ENCODE measurements around the gene PIK3C2G.

Gene PIK3C2G

GRCh38 chr12:18415227-18415626 lies 153.9 kb downstream of the PIK3C2G start:
- in situ Hi-C loops (cut with HindIII; ENCODE audit: low sequenced_read_pairs), result no loop called here

DNA sequence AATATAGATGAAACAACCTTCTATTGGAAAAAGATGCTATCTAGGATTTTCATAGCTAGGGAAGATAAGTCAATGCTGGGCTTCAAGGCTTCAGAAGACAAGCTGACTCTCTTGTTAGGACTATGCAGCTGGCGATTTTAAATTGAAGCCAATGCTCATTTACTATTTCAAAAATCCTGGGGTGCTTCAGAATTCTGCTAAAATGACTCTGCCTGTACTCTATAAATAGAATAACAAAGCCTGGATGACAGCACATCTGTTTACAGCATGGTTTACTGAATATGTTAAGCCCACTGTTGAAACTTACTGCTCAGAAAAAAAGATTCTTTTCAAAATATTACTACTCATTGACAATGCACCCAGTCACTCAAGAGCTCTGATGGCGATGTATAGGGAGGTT lies 155.1 kb downstream of the PIK3C2G start:
- in situ Hi-C loops (cut with HindIII; ENCODE audit: low sequenced_read_pairs), result no loop called here

DNA sequence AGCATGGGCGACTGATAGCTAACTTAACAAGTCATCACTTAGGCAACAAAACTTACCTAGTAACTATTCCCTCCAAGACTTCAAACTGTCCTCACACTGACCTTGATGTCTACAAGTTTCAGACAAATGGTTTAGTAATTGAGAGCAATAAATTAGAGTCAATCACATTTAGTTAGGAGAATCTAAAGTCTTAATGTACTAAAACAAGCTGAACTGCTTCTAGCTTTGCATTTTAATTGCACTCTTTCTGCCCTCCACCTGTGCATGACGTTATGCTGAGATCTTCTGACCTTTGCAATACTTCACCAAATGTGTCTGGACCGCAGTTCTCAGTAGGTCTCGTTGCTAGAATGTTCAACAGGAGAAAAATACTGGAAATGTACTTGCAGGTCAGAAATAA lies 158.0 kb downstream of the PIK3C2G start:
- in situ Hi-C loops (cut with HindIII; ENCODE audit: low sequenced_read_pairs), result no loop called here

DNA sequence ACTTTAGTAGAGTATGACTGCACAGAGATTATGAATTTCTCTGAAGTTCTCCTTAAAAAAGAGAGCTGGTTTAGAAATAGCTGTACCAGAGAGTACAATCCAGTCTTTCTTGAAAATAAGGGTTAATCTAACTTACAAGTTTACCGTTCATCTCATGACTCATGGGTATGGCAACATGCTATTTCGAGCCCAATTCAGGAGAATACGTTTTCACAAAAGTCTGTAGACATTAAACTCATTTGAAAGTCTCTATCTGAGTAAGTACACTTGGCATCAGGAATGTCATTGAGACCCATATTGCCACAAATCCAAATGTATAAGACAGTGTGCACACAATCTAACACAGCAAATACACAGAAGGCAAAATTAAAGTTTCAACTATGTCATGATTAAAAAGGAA lies 160.5 kb downstream of the PIK3C2G start:
- in situ Hi-C loops (cut with HindIII; ENCODE audit: low sequenced_read_pairs), result no loop called here

DNA sequence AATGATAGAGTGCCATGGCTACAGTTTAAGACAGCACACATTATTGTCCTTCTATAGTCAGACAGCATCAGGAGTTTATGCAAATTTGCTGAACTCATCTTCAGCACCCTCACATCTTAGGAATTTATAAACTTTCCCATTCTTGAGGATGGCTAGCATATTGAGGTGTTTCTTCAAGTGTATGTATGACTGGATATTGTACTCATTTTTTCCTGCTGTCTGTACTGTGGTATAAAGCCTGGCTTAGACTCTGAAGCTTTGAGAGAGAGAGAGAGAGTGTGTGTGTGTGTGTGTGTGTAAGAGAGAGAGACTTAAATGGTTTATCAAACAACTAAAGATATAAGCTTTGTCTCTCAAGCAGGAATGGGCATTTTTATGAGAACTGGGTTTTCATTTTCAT lies 161.6 kb downstream of the PIK3C2G start:
- in situ Hi-C loops (cut with HindIII; ENCODE audit: low sequenced_read_pairs), result no loop called here

GRCh38 chr12:18424857-18425256 lies 163.5 kb downstream of the PIK3C2G start:
- in situ Hi-C loops (cut with HindIII; ENCODE audit: low sequenced_read_pairs), result loop anchor here (5.0 kb wide), 1 partner anchor 57 kb away; no protein-coding TSS in a partner anchor

- in situ Hi-C loops (cut with HindIII; ENCODE audit: low sequenced_read_pairs), result loop anchor here (5.0 kb wide), 1 partner anchor 55 kb away; no protein-coding TSS in a partner anchor
Measured at GRCh38 chr12:18427520-18427919, 166.2 kb downstream of the PIK3C2G start.

- in situ Hi-C loops (cut with HindIII; ENCODE audit: low sequenced_read_pairs), result loop anchor here (5.0 kb wide), 1 partner anchor 54 kb away; no protein-coding TSS in a partner anchor
Measured at GRCh38 chr12:18428416-18428815, 167.1 kb downstream of the PIK3C2G start.

GRCh38 chr12:18429366-18429765 lies 168.0 kb downstream of the PIK3C2G start:
- in situ Hi-C loops (cut with HindIII; ENCODE audit: low sequenced_read_pairs), result loop anchor here (5.0 kb wide), 1 partner anchor 53 kb away; no protein-coding TSS in a partner anchor

GRCh38 chr12:18430425-18431048 lies 169.2 kb downstream of the PIK3C2G start:
- in situ Hi-C loops (cut with HindIII; ENCODE audit: low sequenced_read_pairs), result no loop called here

- in situ Hi-C loops (cut with HindIII; ENCODE audit: low sequenced_read_pairs), result no loop called here
Measured at GRCh38 chr12:18431771-18432170, 170.5 kb downstream of the PIK3C2G start.

- in situ Hi-C loops (cut with HindIII; ENCODE audit: low sequenced_read_pairs), result no loop called here
Measured at GRCh38 chr12:18432206-18432605, 170.9 kb downstream of the PIK3C2G start.

DNA sequence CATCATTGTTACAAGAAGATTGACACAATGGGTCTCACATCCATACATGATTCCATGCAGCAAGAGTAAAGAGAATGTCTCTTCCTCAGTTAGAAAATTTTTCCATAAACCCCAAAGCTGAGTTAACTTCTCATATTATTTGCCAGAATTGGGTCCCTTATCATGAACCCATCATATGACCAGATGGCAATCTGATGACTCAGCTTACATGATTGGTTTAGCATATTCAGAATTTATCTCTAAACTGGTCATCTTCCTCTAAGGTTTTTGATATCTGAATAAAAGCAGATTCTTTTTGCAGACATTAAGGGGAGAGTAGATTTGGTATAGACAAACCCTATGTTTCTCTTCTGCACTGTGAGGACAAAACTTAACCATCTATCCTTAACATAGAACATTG lies 174.9 kb downstream of the PIK3C2G start:
- in situ Hi-C loops (cut with HindIII; ENCODE audit: low sequenced_read_pairs), result no loop called here

GRCh38 chr12:18439541-18439940 lies 178.2 kb downstream of the PIK3C2G start:
- in situ Hi-C loops (cut with HindIII; ENCODE audit: low sequenced_read_pairs), result no loop called here

GRCh38 chr12:18443768-18444437 lies 182.6 kb downstream of the PIK3C2G start:
- in situ Hi-C loops (cut with HindIII; ENCODE audit: low sequenced_read_pairs), result no loop called here

GRCh38 chr12:18446061-18446644 lies 184.8 kb downstream of the PIK3C2G start:
- in situ Hi-C loops (cut with HindIII; ENCODE audit: low sequenced_read_pairs), result no loop called here

DNA sequence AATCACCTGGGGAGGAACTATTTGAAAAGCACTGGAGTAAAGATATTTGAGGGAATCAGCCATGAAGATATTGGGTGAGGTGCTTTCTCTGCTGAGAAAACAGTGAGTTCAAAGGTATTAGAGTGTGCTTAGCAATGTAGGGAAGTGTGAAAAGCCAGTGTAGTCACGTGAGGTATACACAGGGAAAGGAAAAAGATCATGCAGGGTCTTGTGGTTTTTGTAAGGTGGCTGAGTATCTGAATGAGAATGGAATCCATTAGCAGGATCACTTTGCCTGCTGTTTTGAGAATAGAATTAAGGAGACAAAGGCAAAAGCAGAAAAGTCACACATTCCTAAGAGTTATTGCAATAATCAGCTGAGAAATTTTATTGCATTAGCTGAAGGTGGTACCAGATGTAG lies 193.0 kb downstream of the PIK3C2G start:
- in situ Hi-C loops (cut with HindIII; ENCODE audit: low sequenced_read_pairs), result no loop called here

DNA sequence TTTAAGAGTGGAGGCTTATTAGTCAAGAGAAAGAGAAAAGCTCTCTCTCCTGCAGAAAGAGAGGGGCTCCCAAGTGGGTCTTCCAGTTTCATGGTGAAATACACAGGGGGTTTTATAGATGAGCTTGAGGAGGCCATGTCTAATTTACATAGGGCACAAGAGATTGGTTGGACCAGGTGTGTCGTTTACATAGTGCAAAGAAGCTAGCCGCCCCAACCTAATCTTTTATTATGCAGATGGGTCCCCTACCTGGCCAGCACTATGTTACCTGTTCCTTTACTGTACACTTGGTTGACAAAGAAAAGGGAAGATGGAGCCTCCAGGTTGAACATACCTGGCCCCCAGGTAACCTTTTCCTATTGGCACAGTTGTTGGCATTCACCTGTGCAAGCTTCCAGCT lies 195.0 kb downstream of the PIK3C2G start:
- in situ Hi-C loops (cut with HindIII; ENCODE audit: low sequenced_read_pairs), result no loop called here

- in situ Hi-C loops (cut with HindIII; ENCODE audit: low sequenced_read_pairs), result no loop called here
Measured at GRCh38 chr12:18457362-18457761, 196.0 kb downstream of the PIK3C2G start.

DNA sequence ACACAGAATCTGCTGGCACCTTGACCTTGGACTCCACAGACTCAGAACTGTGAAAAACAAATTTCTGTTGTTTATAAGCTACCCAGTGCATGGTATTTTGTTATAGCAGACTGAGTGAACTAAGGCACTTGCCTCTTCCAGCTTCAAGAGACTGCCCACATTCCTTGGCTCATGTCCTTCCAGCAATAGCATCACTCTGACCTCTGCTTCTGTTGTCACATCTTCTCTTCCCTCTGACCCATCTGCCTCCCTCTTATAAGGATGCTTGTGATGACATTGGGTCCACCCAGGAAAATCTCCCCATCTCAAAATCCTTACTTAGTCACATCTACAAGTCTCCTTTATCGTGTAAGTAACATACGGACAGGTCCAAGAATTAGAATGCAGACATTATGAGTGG lies 200.4 kb downstream of the PIK3C2G start:
- in situ Hi-C loops (cut with HindIII; ENCODE audit: low sequenced_read_pairs), result no loop called here

DNA sequence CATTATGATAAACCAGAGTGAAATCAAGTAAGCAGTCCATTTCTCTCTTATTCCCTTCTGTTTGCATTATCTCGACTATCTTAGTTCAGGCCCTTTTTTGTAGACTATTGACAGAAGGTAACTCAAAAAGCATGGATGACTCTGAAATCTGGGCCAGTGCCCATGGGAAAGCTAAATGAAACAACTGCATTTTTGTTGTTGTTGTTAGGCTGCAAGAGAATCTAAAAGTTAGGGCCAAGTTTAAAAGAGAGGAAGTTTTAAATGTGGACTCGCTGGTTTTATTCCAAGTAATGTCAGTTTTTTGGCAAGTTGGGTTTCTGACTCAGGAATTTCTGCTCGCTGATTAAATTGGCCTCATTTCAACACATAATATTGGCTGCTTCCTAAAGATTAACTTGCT lies 201.1 kb downstream of the PIK3C2G start:
- in situ Hi-C loops (cut with HindIII; ENCODE audit: low sequenced_read_pairs), result no loop called here

DNA sequence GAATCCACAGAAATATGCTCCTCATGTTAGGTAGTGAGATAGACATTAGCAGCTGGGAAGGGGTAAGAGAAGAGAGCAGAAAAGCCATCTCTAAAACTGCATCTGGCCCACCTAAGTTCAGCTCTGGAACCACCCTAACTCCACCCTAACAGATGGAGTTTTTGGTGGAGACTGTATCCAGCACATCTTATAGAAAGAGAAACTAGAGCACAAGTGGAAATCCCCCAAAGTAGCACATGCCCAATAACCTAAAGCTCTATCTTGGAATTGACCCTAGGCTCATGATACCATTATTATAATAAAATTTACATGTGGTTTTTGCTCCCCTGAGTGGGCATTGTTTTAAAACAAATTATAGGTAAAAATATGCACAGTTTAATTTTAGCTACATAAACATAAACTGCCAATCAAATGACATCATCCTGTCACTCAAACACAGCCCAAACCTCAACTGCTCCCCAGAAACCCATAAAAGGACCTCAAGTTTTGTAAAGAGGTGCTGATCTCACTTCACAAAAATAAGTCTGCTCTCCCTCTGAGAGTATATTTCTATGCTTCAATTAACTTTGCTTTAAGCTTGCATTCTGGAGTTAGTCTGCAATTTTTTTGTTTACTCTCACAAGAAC lies 206.4 kb downstream of the PIK3C2G start:
- in situ Hi-C loops (cut with HindIII; ENCODE audit: low sequenced_read_pairs), result loop anchor here (5.0 kb wide), 1 partner anchor 60 kb away; no protein-coding TSS in a partner anchor
